Lower lobe of right lung (tissue), 2 donors: ENCODE measurements around the gene ELF1. TPM values are rescaled to one million over a fixed set of nuclear protein-coding genes. Genes with fewer than 3 reads are reported as not detected.
"Not testable (repeated sequence)": the region's sequence is repeated elsewhere in the genome, so short reads cannot be mapped to it uniquely, and the experiment has no call there.

Experiments used
- ATAC-seq, 2 donors: fragments of 200-7000 bp; cut with Tn5 transposase; one replicate each; pipeline ENCODE4 v1.9.1; 2020 to 2022; ENCODE audit warnings: mild to moderate bottlenecking in 2 of 2, moderate library complexity in 2 of 2
- DNase-seq: peaks from one replicate; pipeline ENCODE4 v3.0.0-alpha.2; 2020
- H3K27ac ChIP-seq: fragments of 200-600 bp; one replicate; pipeline ENCODE4 v1.8.0; 2022
- H3K27me3 ChIP-seq: fragments of 200-600 bp; one replicate; pipeline ENCODE4 v1.8.0; 2022; ENCODE audit warnings: low read depth
- H3K36me3 ChIP-seq: fragments of 200-600 bp; one replicate; pipeline ENCODE4 v1.8.0; 2022; ENCODE audit warnings: mild to moderate bottlenecking
- H3K4me1 ChIP-seq: fragments of 200-600 bp; one replicate; pipeline ENCODE4 v1.8.0; 2022
- H3K4me3 ChIP-seq: fragments of 200-600 bp; one replicate; pipeline ENCODE4 v1.8.0; 2022; ENCODE audit warnings: mild to moderate bottlenecking
- H3K9me3 ChIP-seq: fragments of 200-600 bp; one replicate; pipeline ENCODE4 v1.8.0; 2022
- CTCF ChIP-seq: fragments of 200-600 bp; IDR thresholded peaks from one replicate; pipeline ENCODE4 v1.8.0; 2022; ENCODE audit warnings: antibody characterized with exemption, mild to moderate bottlenecking
- intact Hi-C: fragments of 100-400 bp; cut with DNase I; formaldehyde crosslinking; loops from one replicate; pipeline ENCODE4 v1.11.0; 2022
- total RNA-seq: library from RNA; stranded (reverse); fragmentation: NEBNext Ultra II Directional; extraction: Animal tissue kit (Norgen Biotek cat#: 25700); gene quantifications from one replicate; pipeline ENCODE4 v1.2.1, GENCODE V29; 2021
- donor health status: DM: no; HTN: yes; CAD: no; lungs with severe emphysema.

ELF1 gene
- total RNA-seq, 1 donor from 2014 or later = 98.1 TPM

GRCh38 chr13:41049480-41050440 is 30.6 kb upstream of the ELF1 start:
- Histone ChIP-seq H3K4me1 (peaks cover 57% of the 10 kb centered on the region), H3K9me3 (no peaks in the 10 kb centered on the region), H3K27me3 (no peaks in the 10 kb centered on the region), H3K4me3 (no peak overlapping the region), H3K36me3 (no peaks in the 10 kb centered on the region), H3K27ac (no peak overlapping the region)
- DNase-seq (no peak), ATAC-seq (peak; percentile 53 to 68)
- intact Hi-C loops = no loop called here
- TF ChIP-seq CTCF = no peak

- no peak overlapping the region for H3K27ac ChIP-seq
- H3K27me3 ChIP-seq = no peaks in the 10 kb centered on the region
- ATAC-seq (peak in 1 of 2 donors; percentile 42), DNase-seq (no peak)
- peaks cover 46% of the 10 kb centered on the region for H3K4me1 ChIP-seq
- TF ChIP-seq CTCF = no peak
- intact Hi-C loops = no loop called here
- no peaks in the 10 kb centered on the region for H3K9me3 ChIP-seq
- H3K4me3 ChIP-seq = no peak overlapping the region
- H3K36me3 ChIP-seq = no peaks in the 10 kb centered on the region
Measured at GRCh38 chr13:41048640-41049039, 29.5 kb upstream of the ELF1 start.

GRCh38 chr13:41042419-41042818 is 23.3 kb upstream of the ELF1 start:
- H3K27ac ChIP-seq, intact Hi-C loops, DNase-seq, H3K4me3 ChIP-seq, H3K36me3 ChIP-seq, H3K9me3 ChIP-seq, H3K27me3 ChIP-seq, ATAC-seq, H3K4me1 ChIP-seq: not testable (repeated sequence)

GRCh38 chr13:41040584-41041334 is 21.6 kb upstream of the ELF1 start:
- Histone ChIP-seq H3K27ac (no peak overlapping the region), H3K36me3 (no peaks in the 10 kb centered on the region), H3K4me1 (no peaks in the 10 kb centered on the region), H3K4me3 (no peak overlapping the region), H3K27me3 (no peaks in the 10 kb centered on the region), H3K9me3 (no peaks in the 10 kb centered on the region)
- ATAC-seq (peak in 1 of 2 donors; percentile 33), DNase-seq (no peak)
- intact Hi-C loops = no loop called here
- no peak for TF ChIP-seq CTCF

- H3K27me3 ChIP-seq = no peaks in the 10 kb centered on the region
- peaks cover 7% of the 10 kb centered on the region for H3K4me1 ChIP-seq
- no peak overlapping the region for H3K4me3 ChIP-seq
- no peaks in the 10 kb centered on the region for H3K9me3 ChIP-seq
- TF ChIP-seq CTCF = no peak
- no peaks in the 10 kb centered on the region for H3K36me3 ChIP-seq
- H3K27ac ChIP-seq = no peak overlapping the region
- no peak for DNase-seq
- no peak for ATAC-seq
- intact Hi-C loops = no loop called here
Measured at GRCh38 chr13:41039746-41040145, 20.6 kb upstream of the ELF1 start.

GRCh38 chr13:41036557-41036956 is 17.4 kb upstream of the ELF1 start:
- H3K36me3 ChIP-seq, H3K27ac ChIP-seq, H3K27me3 ChIP-seq, H3K9me3 ChIP-seq, intact Hi-C loops, DNase-seq, ATAC-seq, H3K4me3 ChIP-seq: not testable (repeated sequence)
- peaks cover 12% of the 10 kb centered on the region for H3K4me1 ChIP-seq
